NCI-H1417 (cell line): ENCODE data around the gene ABCC11.
"Not testable (repeated sequence)": the region's sequence is repeated elsewhere in the genome, so short reads cannot be mapped to it uniquely, and the experiment has no call there.

Source experiments
- DNase-seq, 3 experiments: peaks; one replicate each; lab custom pipeline; 2025; lab: John Stamatoyannopoulos, UW

Gene ABCC11

DNA sequence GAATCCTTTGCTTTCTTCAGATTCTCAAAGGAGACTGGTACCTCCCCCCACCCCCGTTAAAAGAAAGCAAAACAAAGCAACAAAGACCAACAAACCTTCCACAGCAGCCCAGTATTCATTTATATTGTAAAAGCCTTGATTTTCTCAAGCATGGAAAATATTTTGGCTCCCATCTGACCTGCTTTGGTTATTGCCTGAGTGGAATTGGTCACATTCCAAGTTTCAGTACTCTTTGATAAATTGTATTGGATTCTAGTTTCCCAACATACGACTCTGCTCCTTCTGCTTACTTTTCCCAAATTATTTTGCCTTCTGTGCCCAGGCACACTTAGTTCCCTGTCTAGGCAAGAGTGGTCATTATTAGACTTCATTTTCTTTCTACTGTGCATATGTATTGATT lies 1.3 kb downstream of the ABCC11 start:
- no peak for DNase-seq

DNA sequence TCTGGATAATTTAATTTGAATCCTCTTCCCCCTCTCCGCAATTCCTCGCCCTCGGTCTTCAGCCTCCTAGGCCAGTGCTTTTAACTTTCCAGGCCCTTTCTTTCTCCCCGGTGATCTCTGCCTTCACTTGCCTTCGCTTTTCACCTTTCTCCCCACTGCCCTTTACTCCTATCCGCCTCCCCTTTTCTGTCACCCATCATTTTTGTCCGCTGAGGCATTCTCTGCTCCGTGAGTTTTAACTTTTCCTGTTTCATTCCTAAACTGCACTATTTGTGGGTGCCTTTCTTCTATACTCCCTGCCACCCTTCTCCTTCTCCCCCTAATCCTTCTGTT lies 2.5 kb downstream of the ABCC11 start:
- DNase-seq, result no peak

DNA sequence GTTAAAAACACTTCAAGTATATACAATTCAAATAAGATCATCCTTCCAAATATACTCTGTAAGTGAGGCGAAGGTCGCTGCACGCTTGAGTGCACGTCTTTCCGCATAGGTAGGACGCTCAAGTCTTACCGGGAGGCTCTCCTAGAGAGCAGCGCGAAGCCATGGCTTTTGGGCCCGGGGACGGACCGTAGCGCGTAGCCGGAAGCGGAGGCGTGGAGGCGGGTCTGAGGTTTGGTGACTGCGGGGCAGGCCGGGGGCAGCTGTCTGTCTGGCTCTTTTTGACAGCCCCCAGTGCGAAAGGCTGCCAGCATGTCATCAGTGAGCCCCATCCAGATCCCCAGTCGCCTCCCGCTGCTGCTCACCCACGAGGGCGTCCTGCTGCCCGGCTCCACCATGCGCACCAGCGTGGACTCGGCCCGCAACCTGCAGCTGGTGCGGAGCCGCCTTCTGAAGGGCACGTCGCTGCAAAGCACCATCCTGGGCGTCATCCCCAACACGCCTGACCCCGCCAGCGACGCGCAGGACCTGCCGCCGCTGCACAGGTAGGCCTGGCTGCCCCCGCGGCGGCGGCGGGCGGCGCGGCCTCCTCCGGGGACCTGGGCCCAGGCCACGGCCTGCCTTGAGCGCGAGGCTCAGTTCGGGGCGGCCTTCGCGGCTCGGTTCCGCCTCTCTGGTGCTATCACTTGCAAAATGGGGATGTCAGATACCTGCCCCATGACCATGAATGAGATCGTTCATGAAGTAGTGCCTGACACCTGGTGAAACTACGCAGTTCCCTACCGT lies 3.1 kb downstream of the ABCC11 start, which contains the start of gene LONP2:
LONP2 (plus strand) TSS at position 221 of the 783 bp plus-strand sequence; CDS start at position 310, 89 bp downstream.
- DNase-seq, result peak; percentile 74 to 92 (median 89)

DNA sequence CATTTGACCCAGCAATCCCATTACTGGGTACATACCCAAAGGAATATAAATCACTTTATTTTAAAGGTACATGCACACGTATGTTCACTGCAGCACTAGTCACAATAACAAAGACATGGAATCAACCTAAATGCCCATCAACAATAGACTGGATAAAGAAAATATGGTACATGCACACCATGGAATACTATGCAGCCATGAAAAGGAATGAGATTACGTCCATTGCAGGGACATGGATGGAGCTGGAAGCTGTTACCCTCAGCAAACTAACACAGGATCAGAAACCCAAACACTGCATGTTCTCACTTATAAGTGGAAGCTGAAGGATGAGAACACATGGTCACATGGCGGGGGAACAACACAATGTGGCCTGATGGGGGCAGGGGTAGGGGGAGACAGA lies 7.2 kb downstream of the ABCC11 start:
- not testable (repeated sequence) for DNase-seq

DNA sequence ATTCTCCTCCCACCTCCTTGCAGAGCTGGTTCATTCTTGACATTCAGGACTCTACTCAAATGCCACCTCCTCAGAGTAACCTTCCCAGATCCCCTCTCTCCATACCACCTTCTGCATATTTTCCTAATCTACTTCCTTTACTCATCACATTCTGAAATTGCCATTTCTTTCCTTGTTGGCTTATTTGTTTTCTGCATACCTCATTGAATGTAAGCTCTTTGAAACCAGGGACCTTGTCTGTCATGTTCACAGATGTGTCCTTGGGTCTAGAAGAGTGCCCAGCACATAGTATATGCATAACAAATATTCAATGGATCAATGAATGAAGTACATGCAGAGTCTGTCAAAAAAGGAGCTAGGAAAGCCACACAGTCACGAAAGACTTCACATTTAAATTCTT lies 11.1 kb downstream of the ABCC11 start:
- no peak for DNase-seq

DNA sequence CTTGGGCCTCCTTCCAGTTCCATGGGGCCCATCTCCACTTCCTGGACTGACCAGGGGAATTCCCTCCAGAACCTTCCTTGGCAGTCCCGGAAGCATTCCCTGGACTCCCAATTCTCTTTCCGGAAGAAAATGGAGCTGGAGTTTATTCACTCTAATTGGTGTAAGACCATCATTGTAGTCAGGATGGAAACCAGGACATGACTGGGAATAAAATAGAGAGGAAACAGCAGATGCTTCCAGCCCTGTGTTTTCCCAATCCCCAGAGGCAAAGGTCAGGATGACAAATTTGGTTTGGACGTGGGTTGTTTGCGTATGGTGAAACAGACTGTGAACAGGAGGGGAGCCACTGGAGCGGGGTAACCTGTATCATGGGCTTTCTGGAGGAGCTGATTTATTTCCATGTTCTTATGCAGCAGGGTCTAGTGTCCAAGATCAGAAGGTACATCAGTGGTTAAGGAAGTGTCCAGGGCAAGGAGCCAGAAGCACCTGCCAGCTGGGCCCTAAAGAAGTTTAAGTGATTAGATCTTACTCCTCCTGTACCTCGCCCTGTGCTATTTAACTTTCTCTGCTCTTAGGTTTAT lies 11.7 kb downstream of the ABCC11 start:
- no peak for DNase-seq

DNA sequence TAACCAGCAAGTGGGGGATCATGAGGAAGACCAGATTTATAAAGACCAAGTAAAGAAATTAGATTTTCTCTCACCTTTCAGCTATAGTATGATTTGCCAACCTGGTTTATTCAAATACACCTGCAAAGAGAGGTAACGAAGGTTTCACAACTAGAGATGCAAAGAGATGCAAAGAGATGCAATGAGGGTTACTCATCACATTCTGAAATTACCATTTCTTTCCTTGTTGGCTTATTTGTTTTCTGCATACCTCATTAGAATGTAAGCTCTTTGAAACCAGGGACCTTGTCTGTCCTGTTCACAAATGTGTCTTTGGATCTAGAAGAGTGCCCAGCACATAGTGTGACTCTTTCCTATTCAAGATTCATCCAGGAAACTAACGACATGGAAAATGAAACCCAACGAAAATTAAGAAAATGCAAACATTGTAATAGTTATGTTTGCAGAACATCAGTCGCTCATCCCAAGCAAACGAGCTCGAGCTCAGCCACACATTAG lies 12.2 kb downstream of the ABCC11 start:
- no peak for DNase-seq

DNA sequence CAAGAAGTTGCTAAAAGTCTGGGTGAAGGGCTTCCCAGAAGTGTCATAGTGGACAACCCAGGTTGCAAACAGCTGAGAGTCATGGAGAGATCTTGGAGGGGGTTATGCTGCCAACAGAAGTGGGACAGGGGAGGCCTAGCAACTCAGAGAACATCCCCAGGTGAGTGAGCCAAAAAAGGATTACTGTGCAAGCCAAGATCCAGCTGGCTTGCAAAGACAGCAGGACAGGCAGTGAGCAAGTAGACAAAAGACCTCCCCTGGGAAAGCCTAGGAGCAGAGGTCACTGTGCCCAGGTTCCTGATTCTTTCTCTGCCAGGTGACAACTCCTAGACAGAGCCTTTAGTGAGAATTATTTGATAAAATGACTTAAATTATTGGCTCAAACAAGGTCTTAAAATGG lies 12.7 kb downstream of the ABCC11 start:
- no peak for DNase-seq

DNA sequence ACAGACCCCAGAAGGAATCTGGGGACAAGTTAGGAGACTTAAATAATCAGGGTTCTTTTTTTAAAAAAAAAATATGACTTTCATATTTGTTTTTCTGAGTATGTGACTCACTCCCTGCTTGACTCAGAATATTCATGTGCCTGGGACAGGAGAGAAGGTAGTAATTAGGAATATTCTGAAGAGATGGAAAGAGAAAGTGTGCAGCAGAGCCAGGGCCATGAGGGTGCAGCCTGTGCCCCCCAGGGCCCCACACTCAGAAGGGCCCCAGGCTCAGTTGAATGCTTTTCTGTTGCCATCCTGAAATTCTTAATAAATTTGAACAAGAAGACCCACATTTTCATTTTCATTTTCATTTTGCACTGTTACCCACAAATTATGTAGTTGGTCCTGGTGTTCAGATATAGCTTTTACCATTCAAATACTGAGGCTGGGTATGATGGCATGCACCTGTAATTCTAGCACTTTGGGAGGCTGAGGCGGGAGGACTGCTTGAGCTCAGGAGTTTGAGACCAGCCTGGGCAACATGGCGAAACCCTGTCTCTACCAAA lies 14.8 kb downstream of the ABCC11 start:
- DNase-seq, result no peak

DNA sequence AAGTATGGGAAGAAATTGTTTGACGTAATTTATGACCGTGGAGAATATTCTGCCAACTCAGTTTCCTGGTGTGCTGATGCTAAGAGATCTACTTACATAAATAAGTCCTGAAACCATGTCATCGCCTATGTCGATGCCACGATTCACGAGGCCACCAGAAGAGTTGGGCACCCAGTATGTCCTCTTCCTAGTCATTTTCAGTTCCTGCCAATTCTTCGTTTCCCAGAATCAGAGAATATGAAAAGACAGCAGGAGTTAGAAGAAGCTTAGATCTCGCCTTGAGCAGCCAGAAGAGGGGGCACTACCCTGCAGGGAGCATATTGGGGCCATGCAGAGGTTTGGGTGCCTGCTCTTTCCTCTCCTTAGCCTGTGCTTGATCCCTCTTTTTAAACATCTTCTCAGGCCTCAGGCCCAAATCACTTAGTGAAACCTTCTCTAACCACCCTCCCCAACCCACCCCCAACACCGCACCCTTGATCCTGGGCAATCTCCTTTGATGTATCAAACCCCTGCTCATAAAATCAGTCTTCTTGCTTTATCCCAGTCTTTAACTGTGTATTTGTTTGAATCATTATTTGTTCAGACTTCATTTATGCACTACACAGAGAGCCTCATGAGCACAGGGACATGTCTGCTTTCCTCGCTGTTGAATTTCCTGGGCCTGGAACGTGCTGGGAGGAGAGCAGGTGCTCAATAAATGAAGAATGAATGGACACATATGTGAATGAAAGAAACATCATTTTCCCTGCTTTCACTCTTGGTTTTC lies 15.4 kb downstream of the ABCC11 start:
- DNase-seq, result peak in 1 of 3 experiments; percentile 21

DNA sequence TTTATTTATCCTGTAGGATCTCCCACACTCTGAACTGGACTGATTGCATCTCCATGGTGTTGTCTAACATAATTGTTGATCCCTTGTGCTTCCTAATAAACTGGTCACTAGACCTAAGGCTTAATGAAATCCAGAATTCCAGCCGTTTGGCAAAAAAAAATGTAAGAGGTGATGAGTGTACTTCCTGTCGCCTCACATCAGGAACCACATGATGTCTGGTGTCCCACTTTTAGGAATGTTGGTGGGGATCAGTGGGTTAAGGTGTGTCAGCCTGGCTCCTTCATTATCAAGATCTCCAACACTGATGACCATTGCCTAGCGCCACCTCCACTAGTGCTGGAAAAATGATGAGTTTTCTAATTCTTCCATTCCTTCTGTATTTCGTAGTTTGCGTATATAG lies 21.9 kb downstream of the ABCC11 start:
- no peak for DNase-seq

DNA sequence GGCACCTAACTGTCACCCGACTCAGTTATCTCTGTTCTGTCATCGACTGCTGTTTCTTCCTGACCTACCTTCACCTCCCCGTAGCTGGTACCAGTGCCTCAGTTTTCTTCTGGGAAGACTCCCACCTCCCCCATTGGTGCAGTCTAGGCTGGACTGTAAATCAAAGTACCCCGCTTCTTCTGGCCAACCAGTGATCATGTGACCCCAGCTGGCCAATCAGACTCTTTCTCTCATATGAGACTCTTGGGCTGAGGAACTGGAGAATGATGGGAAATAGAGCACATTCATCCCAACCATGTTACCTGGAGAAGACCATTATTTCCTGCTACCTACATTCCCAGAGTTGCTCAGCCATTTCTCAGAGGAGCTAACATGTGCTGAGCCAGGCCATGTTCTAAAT lies 23.8 kb downstream of the ABCC11 start:
- DNase-seq, result no peak

DNA sequence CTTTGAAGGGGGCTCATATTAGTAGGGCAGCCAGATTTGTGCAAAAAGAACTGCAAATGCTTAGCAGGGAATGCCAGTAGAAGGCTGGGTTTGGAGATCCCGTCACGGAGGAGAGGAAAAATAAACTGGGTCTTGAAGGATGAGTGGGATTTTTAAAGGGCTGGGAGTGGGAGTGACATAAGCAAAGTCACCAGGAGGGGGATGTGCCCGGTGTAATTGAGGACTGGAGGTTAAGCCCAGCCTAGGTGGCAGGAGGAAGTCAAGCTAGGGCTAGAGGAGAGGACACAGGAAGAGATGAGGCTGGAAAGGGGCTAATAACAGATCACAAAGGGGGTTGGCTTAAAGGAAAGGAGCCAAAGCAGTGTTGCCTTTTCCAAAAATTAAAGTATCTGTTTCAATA lies 26.4 kb downstream of the ABCC11 start:
- DNase-seq, result no peak

DNA sequence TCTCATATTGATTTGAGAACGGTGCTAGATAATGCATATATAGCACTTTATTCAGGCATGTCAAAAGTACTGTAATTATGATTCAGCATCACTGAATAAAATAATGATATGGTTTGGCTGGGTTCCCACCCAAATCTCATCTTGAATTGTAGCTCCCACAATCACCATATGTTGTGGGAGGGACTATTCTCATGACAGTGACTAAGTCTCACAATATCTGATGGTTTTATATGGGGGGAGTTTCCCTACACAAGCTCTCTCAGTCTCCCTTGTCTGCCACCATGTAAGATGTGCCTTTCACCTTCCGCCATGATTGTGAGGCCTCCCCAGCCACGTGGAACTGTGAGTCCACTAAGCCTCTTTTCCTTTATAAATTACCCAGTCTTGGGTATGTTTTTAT lies 28.9 kb downstream of the ABCC11 start:
- no peak for DNase-seq

DNA sequence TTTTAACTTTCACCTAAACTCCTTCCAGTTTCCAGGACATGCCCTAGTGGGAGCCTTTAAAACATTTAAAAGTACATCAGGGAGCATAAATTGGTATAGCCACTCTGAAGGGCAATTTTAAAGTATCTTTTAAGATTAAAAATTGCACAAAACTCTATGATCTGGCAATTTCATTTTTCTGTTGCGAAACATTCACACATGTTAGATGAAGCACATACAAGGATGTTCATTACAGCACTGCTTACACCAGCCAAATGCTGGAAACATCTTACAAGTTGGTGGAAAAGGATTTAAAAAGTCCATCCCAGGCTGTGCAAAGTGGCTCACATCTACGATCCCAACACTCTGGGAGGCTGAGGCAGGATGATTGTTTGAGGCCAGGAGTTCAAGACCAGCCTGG lies 29.6 kb downstream of the ABCC11 start:
- no peak for DNase-seq

DNA sequence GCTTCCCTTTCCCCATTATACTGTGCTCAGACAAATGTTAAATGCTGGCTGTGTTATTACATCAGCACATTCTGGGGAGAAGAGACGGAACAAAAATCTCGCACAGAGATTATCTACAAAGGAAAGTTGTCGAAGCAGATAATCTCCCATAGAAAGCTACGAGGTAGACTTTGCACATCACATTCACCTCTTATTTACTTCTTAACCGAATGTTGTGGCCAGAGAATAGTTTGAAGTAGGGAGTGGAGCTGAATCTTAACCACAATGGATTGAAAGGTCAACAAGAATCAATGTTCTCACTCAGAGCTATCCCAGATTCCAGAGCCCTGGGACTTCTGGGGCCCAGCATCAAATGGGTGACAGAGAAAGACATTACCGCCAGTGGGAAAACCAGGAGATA lies 31.6 kb downstream of the ABCC11 start:
- no peak for DNase-seq

DNA sequence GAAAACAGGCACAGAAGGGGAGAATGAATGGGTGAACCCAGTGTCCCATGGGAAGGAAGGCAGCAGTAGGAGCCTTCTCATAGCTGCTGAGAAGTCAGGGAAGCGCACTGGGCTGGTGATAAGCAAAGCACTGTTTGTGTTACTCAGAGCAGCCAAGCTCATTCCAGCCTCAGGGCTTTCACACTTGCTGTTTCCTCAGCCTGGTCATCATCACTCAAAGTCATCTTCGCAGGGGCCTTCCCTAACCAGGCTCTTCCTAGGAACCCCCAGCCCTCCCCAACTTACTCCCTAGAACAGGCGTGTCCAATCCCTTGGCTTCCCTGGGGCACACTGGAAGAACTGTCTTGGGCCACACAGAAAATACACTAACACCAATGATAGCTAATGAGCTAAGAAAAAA lies 35.3 kb downstream of the ABCC11 start:
- DNase-seq, result no peak

DNA sequence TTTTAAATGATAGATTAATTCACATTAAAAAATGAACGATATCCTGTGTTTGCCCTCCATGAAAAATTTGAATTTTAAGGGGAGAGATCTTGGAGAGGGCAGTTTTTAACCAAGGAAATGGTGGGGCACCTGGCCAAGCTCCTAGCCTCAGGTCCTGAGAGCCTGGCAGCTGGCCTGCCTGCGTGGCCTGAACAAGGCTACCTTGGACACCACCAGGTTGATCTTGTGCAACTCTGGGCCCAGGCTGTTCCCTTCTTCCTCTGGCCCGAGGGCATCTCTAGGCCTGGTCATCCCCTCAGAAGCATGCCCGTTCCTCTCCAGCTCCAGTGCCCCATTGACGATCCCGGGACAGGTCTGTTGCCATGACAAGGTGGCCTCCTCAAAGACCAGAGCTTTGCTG lies 36.6 kb downstream of the ABCC11 start:
- no peak for DNase-seq

DNA sequence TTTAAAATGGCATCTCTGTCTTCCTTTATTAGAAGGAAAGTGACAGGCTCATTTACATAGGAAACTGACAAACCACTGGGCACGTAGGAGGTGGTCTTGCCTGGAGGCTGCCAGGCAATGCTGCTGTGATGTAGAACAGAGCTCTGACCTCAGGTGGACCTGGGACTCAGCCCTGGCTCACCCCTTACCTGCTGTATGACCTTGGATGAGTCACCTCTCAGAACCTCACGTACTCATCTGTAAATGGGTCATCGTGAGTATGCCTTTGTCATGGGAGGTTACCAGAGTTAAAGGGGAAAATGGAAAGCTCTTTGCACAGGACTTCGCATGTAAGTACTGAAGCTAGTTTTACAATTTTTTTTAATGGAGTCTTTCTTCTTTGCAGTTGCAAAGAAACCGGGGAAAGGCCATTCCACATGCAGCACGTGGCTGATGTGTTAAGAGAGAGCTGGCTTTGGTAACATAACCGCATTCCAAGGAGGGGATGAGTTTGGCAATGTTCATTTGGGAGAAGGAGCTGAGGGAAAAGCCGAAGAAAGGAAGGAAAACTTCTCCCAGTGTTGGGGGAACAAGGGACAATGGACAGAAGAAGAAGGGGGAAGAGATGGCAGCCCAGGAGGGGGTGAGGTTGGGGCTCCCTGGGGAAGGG lies 40.6 kb downstream of the ABCC11 start:
- no peak for DNase-seq

DNA sequence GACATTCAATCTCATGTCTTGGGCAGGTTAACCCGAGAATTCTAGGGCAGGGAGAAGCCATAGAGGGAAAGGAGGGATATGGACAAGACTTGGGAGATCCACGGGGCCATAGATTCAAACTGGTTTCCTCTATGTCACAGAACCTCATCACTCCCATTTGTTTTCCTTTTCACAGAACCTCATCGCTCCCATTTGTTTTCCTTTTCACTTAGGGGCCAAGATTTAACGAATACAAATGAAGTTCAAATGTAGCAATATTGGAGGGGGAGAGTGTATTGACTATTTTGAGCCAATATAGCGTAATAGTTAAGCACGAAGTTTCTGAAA lies 42.6 kb downstream of the ABCC11 start:
- no peak for DNase-seq

DNA sequence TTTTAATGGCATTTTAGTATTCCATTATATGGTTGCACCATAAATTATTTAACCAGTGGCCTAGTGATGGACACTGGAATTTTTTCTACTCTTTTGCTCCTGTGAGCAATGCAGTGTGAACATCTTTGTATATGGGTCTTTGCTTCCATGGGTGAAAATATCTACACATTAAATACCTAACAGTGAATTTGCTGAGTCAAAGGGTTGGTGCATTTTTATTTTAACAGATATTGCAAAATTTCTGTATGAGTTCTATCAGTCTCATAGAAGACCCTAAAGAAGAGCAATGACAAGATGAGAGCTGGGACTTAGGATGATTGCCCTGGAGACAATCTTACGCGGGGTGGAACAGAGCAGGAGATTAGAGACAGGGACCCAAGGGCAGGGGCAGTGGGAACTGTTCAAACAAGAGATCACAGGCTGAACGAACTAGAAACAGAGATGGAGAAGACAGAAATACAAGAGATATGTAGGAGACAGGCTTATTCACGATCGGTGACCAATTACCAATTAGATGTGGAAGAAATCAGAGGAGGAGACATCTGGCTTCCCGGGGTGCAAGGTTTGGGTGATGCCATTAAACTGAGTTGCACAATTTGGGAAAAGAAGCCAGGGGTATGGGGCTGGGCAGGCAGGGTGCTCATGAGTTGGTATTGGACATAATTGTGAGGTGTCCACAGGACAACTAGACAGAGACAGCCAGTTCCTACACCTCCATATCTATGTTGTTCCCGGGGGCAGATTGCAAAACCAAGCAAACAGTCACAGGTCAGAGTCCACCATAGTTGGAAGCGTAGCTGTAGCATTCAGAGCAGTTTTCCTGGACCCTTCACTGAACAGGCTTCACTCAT lies 43.1 kb downstream of the ABCC11 start:
- no peak for DNase-seq
